Mesodermal cell (in vitro differentiated cells): ENCODE measurements around the gene ACSF2.

ENCODE experiments used
- H3K27ac ChIP-seq: 2 replicates; pipeline ENCODE4 v1.7.0; 2013; ENCODE audit warnings: mild to moderate bottlenecking, low read depth, low read length, moderate library complexity; ENCODE audit not compliant: severe bottlenecking
- H3K36me3 ChIP-seq: 2 replicates; pipeline ENCODE4 v1.7.1; 2013; ENCODE audit warnings: mild to moderate bottlenecking, low read length, moderate library complexity; ENCODE audit not compliant: control insufficient read depth, insufficient read depth
- H3K4me1 ChIP-seq: one replicate; pipeline ENCODE4 v1.7.1; 2013; ENCODE audit warnings: mild to moderate bottlenecking, low read length; ENCODE audit not compliant: insufficient read depth, control insufficient read depth, poor library complexity, severe bottlenecking
- H3K4me3 ChIP-seq: 2 replicates; pipeline ENCODE4 v1.7.0; 2013; ENCODE audit warnings: low read length, control low read depth, mild to moderate bottlenecking; ENCODE audit not compliant: insufficient read depth, poor library complexity, severe bottlenecking; ENCODE audit errors: extremely low read depth
- H3K9me3 ChIP-seq: 2 replicates; pipeline ENCODE4 v1.7.1; 2013; ENCODE audit warnings: mild to moderate bottlenecking, low read length, moderate library complexity; ENCODE audit not compliant: control insufficient read depth
- WGBS, 2 experiments: methylation state at CpG; one replicate each; pipeline ENCODE4 v1.1.5; 2013; ENCODE audit warnings: missing lambda C conversion rate in 2 of 2; ENCODE audit not compliant: insufficient coverage in 2 of 2; 5-methylcytosine and 5-hydroxymethylcytosine counted together

The ACSF2 gene

GRCh38 chr17:50480142-50480764 is 54.2 kb downstream of the ACSF2 start:
- Histone ChIP-seq H3K27ac (no peak overlapping the region), H3K4me1 (no peaks in the 10 kb centered on the region), H3K36me3 (peaks cover 31% of the 10 kb centered on the region), H3K9me3 (no peaks in the 10 kb centered on the region), H3K4me3 (no peak overlapping the region)
- 90 to 100% methylated on average over 3 to 4 of the region's 7 CpGs for WGBS, 2 experiments

GRCh38 chr17:50480854-50481490 is 55.0 kb downstream of the ACSF2 start:
- WGBS, 2 experiments, result no CpG with 5 or more reads among the region's 2 CpGs
- H3K27ac ChIP-seq, result no peak overlapping the region

GRCh38 chr17:50481648-50482047 is 55.6 kb downstream of the ACSF2 start:
- H3K9me3 ChIP-seq, result no peaks in the 10 kb centered on the region
- no peak overlapping the region for H3K4me3 ChIP-seq
- H3K27ac ChIP-seq, result no peak overlapping the region
- H3K36me3 ChIP-seq, result peaks cover 44% of the 10 kb centered on the region
- WGBS, 2 experiments, result 83% methylated on average over 1 of the region's 4 CpGs; no CpG with 5 or more reads in 1 of the 2 experiments
- H3K4me1 ChIP-seq, result no peaks in the 10 kb centered on the region

More at GRCh38 chr17:50480854-50481490, 55.0 kb downstream of the ACSF2 start:
- Histone ChIP-seq H3K4me1 (no peaks in the 10 kb centered on the region), H3K4me3 (no peak overlapping the region), H3K36me3 (peaks cover 39% of the 10 kb centered on the region), H3K9me3 (no peaks in the 10 kb centered on the region)

GRCh38 chr17:50482110-50482509 is 56.1 kb downstream of the ACSF2 start:
- Histone ChIP-seq H3K27ac (no peak overlapping the region), H3K4me1 (no peaks in the 10 kb centered on the region), H3K4me3 (no peak overlapping the region), H3K9me3 (no peaks in the 10 kb centered on the region), H3K36me3 (peaks cover 44% of the 10 kb centered on the region)
- WGBS, 2 experiments, result 90 to 94% methylated on average over 17 to 23 of the region's 23 CpGs

- Histone ChIP-seq H3K27ac (no peak overlapping the region), H3K36me3 (peaks cover 44% of the 10 kb centered on the region), H3K4me3 (no peak overlapping the region), H3K9me3 (no peaks in the 10 kb centered on the region), H3K4me1 (no peaks in the 10 kb centered on the region)
- 17 to 24% methylated on average over 6 of the region's 7 CpGs for WGBS, 2 experiments
Observed at GRCh38 chr17:50482516-50482915, 56.5 kb downstream of the ACSF2 start.

GRCh38 chr17:50483266-50483665 is 57.2 kb downstream of the ACSF2 start:
- 97 to 100% methylated on average over 3 to 5 of the region's 5 CpGs for WGBS, 2 experiments

GRCh38 chr17:50484386-50485155 is 58.6 kb downstream of the ACSF2 start:
- peaks cover 44% of the 10 kb centered on the region for H3K36me3 ChIP-seq
- 95 to 98% methylated on average over 5 to 9 of the region's 11 CpGs for WGBS, 2 experiments
- H3K27ac ChIP-seq, result no peak overlapping the region
- H3K4me1 ChIP-seq, result no peaks in the 10 kb centered on the region
- no peak overlapping the region for H3K4me3 ChIP-seq
- H3K9me3 ChIP-seq, result no peaks in the 10 kb centered on the region

More at GRCh38 chr17:50483266-50483665, 57.2 kb downstream of the ACSF2 start:
- Histone ChIP-seq H3K9me3 (no peaks in the 10 kb centered on the region), H3K36me3 (peaks cover 44% of the 10 kb centered on the region), H3K4me3 (no peak overlapping the region), H3K4me1 (no peaks in the 10 kb centered on the region), H3K27ac (no peak overlapping the region)

- H3K36me3 ChIP-seq, result peaks cover 35% of the 10 kb centered on the region
- no peak overlapping the region for H3K4me3 ChIP-seq
- H3K9me3 ChIP-seq, result no peaks in the 10 kb centered on the region
- 92 to 94% methylated on average over 14 to 15 of the region's 17 CpGs for WGBS, 2 experiments
- H3K4me1 ChIP-seq, result no peaks in the 10 kb centered on the region
- no peak overlapping the region for H3K27ac ChIP-seq
Observed at GRCh38 chr17:50487213-50488096, 61.4 kb downstream of the ACSF2 start.

- Histone ChIP-seq H3K4me1 (no peaks in the 10 kb centered on the region), H3K4me3 (no peak overlapping the region), H3K27ac (no peak overlapping the region), H3K9me3 (no peaks in the 10 kb centered on the region), H3K36me3 (peaks cover 22% of the 10 kb centered on the region)
- 97 to 100% methylated on average over 2 of the region's 2 CpGs for WGBS, 2 experiments
Observed at GRCh38 chr17:50488880-50489279, 62.9 kb downstream of the ACSF2 start.

GRCh38 chr17:50491505-50491904 is 65.5 kb downstream of the ACSF2 start:
- no CpG with 5 or more reads among the region's 1 CpG for WGBS, 2 experiments

More at GRCh38 chr17:50491505-50491904, 65.5 kb downstream of the ACSF2 start:
- no peaks in the 10 kb centered on the region for H3K9me3 ChIP-seq
- no peak overlapping the region for H3K4me3 ChIP-seq
- H3K36me3 ChIP-seq, result no peaks in the 10 kb centered on the region
- H3K27ac ChIP-seq, result no peak overlapping the region
- H3K4me1 ChIP-seq, result no peaks in the 10 kb centered on the region
